Measurements from ENCODE around the gene TMEM217.
"Not testable (repeated sequence)": the region's sequence is repeated elsewhere in the genome, so short reads cannot be mapped to it uniquely, and the experiment has no call there.

Gene TMEM217

DNA sequence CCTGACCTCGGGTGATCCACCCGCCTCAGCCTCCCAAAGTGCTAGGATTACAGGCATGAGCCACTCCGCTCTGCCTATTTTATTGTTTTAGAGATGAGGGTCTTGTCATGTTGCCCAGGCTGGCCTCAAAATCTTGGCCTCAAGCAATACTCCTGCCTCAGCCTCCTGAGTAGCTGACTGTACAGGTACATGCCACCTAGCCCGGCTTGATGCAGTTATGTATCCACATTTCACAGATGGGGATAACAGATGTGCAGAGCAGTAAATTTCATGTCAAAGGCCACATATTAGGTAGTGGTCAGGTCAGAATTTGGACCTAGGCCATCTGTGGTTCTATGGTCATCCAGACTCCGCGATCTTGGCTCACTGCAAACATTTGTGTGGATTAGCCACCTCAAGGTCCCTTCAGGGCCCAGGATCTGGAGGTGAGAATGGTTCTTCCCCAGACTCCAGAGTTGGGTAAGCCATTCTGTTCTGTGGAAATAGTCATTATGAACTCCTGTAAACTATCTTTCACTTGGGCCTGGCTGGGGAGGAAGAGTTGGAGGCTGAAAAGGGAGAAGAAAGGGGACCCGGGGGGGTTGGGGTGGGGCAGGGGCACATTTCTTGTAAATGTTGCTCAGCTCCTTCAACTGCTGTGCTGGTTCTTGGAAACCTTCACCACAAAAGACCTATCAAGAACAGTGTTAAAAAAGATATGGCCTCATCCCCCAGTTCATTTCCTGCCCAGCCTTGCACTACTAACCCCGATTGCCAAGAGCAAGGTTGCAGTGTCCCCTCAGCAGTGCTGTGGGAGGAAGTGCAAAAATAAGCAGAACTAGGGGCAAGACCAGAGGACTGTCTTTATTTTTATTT, 75.0 kb downstream of the TMEM217 start:
- DNase-seq (ENCODE audit: low read depth), result peak; percentile 37

DNA sequence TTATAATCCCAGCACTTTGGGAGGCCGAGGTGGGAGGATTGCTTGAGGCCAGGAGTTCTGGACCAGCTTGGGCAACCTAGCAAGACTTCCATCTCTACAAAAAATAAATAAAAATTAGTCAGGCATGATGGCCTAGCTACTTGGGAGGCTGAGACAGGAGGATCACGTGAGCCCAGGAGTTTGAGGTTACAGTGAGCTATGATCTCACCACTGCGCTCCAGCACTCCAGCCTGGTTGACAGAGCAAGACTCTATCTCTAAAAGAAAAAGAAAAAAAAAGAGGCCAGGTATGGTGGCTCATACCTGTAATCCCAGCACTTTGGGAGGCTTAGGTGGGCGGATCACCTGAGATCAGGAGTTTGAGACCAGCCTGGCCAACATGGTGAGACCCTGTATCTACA, 77.3 kb downstream of the TMEM217 start:
- DNase-seq (ENCODE audit: low read depth), result not testable (repeated sequence)

DNA sequence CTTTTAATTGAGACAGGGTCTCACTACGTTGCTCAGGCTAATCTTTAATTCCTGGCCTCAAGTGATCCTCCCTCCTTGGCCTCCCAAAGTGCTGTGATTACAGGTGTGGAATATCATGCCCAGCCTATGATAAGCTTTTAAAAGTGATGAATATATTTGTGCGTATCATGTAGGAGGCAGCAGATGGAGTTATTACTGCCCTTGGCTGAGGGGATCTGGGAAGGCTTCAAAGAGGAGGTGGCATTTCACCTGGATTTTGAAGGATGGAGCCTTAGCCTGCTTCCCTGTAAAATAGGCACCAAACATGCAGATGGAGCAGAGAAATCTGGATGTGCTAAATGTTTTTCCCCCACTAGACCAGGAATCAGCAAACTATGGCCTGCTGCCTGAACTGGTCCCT, 77.9 kb downstream of the TMEM217 start:
- no peak for DNase-seq (ENCODE audit: low read depth)

DNA sequence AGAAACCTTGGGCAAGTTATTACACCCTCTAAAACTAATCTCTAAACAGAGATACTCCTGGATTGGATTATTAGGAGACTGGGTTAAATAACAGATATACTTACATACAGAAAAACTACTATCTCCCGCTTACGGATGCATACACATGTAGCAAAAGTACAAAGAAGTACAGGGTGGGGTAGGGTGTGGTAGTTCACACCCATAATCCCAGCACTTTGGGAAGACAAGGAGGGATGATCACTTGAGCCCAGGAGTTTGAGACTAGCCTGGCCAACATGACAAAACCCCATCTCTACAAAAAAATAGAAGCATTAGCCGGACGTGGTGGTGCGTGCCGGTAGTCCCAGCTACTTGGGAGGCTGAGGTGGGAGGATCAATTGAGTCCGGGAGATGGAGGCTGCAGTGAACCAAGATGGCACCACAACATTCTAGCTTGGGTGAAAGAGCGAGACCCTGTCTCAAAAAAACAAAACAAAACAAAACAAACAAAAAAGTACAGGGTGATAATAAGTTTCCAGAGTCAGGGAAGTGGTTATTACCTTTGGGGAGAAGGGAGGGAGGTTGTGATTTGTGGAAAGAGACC, 79.9 kb downstream of the TMEM217 start:
- no peak for DNase-seq (ENCODE audit: low read depth)

DNA sequence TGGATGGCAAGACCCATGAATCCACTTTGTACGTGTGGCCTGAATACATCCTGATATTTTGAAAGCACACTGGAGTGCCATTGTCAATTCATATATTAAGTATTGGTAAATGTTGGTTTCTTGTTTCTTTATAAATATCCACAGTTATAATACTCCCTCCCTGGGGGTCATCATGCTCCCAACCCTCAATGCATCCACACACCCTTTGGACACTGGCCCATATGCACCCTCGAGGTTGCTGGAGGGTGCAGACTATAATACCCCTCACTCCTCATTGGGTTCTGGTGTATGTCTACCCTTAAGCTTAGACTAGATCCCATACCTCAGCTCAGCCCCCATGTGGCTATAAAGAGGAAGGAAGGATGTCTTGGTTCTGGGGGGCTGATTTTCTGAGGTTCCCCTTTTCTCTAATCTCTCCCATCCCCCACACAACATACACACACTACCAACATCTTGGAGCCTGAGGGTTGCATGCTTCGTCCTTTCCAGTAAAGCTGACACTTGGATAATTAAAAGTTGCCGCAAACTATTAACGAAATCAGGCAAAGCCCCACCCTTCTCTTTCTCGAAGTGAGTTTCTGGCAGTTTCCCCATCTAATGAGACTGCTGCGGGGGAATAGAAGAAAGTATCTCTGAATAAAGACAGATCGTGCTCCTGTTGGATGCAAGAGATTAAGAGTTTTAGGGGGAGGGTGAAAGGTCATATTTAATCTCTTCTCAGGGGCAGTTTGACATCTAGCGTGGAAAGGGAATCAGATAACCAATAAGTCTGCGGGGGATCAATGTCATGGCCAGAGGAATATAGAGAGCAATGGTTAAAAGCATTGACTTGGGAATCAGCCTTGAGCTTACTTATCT, 80.6 kb downstream of the TMEM217 start:
- DNase-seq (ENCODE audit: low read depth), result no peak

DNA sequence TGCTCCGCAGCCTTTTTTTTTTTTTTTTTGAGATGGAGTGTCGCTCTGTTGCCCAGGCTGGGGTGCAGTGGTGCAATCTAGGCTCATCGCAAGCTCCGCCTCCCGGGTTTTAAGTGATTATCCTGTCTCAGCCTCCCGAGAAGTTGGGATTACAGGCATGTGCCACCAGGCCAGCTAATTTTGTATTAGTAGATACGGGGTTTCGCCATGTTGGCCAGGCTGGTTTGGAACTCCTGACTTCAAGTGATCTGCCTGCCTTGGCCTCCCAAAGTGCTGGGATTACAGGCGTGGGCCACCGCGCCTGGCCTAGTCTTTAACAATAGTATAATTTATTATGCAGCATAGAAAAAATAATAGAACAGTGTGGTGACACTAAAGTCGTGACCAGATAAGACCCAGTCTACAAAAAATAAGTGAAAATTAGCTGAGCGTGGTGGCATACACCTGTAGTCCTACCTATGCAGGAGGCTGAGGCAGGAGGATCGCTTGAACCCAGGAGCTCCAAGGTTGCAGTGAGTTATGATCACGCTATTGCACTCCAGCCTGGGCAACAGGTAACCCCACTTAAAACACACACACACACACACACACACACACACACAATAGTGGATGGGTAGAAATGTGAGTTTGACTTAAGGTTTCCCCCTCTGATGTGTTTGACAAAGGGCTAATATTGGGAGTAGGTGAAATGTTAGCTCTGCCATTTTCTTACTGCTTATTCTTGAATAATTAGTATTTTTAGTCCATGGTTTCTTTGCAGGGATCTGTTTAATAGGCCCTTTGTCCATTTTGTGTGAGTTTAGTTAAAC, 81.5 kb downstream of the TMEM217 start:
- DNase-seq (ENCODE audit: low read depth), result no peak

DNA sequence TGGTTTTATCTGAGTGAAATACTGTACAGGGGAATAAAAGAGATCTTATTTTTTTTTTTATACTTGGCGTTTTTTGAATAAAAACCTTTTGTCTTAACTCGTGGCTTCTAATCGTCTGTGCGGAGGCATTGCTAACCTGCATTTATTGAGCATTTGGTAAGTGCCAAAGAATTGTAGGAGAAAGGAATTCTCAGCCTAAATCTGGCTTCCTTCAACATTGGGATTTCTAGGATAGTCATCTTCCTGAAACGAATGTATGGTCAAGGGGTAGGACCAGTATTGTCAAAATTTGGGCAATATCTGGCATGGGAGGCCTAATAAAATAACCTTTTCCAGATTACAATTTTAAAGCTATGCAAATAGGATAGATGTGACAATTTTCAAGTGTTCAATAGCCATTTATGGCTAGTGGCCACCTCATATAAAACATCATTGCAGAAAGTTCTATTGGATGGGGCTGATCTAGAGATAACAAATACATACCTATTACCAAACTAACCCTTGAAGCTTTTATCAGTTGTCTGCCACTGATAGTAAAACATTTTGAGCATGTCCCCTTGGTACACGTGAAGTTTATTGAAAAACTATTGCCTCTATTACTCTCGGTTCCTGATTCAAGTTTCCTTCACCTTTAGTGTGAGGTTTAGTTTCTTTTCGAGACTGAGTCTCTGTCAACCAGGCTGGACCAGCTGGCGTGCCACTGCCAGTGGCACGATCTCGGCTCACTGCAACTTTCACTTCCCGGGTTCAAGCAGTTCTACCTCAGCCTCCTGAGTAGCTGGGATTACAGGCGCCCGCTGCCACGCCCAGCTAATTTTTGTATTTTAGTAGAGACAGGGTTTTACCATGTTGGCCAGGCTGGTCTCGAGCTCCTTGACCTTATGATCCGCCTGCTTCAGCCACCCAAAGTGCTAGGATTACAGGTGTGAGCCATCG, 82.3 kb downstream of the TMEM217 start:
- DNase-seq (ENCODE audit: low read depth), result no peak

DNA sequence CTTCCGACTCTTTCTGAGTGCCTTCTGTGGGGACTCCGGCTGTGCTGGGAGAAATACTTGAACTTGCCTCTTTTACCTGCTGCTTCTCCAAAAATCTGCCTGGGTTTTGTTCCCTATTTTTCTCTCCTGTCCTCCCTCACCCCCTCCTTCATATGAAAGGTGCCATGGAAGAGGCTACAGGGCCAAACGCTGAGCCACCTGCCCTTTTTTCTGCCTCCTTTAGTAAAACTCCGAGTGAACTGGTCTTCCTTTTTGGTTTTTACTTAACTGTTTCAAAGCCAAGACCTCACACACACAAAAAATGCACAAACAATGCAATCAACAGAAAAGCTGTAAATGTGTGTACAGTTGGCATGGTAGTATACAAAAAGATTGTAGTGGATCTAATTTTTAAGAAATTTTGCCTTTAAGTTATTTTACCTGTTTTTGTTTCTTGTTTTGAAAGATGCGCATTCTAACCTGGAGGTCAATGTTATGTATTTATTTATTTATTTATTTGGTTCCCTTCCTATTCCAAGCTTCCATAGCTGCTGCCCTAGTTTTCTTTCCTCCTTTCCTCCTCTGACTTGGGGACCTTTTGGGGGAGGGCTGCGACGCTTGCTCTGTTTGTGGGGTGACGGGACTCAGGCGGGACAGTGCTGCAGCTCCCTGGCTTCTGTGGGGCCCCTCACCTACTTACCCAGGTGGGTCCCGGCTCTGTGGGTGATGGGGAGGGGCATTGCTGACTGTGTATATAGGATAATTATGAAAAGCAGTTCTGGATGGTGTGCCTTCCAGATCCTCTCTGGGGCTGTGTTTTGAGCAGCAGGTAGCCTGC, 83.2 kb downstream of the TMEM217 start:
- DNase-seq (ENCODE audit: low read depth), result no peak

DNA sequence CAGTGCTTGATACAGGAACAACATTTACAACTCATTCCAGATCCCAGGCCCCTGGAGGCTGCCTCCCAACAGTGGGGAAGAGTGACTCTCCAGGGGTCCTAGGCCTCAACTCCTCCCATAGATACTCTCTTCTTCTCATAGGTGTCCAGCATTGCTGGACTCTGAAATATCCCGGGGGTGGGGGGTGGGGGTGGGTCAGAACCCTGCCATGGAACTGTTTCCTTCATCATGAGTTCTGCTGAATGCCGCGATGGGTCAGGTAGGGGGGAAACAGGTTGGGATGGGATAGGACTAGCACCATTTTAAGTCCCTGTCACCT, 83.8 kb downstream of the TMEM217 start:
- DNase-seq (ENCODE audit: low read depth), result no peak

DNA sequence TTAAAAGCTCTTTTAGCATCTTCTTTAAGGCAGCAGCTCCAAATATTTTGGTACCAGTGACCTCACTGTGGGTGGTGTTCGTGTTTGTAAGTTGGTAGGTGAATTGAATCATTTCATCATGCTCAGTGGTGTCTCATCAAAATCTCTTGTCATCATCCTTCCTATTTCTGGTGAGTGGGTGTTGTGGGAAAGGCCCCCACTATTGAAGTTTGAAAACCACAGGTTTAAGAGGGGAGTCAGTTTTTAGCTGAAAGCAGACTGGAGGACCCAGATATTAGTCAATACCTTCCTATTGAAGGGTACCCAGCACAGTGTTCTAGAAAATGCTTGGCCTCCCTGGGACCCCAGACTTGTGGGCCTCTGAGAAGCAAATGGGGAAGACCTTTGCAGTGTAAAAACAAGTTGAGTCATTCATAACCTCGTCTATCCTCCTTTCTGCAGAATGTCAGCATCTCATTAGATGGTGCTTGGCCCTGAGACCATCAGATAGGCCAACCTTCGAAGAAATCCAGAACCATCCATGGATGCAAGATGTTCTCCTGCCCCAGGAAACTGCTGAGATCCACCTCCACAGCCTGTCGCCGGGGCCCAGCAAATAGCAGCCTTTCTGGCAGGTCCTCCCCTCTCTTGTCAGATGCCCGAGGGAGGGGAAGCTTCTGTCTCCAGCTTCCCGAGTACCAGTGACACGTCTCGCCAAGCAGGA, 84.3 kb downstream of the TMEM217 start:
- peak; percentile 52 for DNase-seq (ENCODE audit: low read depth)

DNA sequence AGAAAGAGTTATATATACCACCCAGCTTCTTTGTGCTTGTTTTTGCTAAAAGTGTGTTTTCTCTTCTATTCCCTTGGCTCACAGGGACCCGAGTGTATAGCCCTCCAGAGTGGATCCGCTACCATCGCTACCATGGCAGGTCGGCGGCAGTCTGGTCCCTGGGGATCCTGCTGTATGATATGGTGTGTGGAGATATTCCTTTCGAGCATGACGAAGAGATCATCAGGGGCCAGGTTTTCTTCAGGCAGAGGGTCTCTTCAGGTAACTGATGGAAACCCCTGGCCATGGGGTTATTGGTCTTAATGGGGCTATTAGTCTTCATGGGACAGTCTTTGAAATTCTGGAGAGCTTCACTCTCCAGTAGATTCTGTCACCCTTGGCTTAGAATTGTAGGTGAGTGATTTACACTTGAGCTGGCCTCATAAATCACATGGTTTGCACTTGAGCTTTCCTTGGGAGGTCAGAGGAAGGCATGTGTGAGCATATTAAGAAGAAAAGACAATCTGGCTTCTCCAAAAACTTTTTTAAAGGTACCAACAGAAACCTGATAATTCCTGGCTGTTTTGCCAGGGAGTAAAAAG, 84.9 kb downstream of the TMEM217 start:
- DNase-seq (ENCODE audit: low read depth), result no peak

DNA sequence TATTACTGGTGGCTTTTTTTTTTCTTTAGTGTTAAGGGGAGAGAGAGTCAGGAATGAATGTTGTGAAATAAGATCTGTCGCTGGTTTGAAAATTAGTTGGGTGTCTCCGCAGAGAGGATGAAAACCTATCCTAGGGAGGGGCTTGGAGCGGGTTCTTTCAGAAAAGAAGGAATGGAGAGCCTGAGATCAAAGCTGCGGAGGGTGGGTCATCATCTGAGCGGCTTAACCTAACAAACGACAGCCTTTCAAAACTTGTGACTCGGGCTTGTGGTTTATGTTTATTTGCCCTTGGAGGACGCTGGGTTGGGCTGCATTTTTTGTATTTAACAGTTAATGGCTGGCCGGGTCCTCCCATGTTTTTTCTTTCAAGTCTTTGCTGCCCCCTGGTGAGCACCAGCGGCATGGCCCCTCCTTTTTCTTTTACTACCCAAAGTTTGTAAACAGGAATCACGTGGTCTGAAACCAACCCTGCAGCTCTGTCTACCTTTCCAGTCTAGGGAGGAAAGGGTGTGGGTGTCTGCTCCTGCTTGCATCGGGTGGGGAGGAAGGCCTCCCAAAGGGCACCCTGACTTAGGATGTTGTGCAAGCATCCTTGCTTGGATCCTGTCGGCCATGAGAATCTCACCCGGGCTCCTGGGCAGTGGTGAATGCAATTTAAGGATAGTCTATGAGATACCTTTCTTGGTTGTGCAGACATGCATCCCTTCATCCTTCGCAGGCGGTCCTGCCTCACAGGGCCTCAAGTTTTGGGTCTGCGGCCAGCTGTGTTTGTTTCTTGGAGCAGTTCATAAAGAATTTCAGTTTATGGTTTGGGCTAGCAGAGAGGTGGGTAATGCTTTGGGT, 85.8 kb downstream of the TMEM217 start:
- DNase-seq (ENCODE audit: low read depth), result peak; percentile 87

DNA sequence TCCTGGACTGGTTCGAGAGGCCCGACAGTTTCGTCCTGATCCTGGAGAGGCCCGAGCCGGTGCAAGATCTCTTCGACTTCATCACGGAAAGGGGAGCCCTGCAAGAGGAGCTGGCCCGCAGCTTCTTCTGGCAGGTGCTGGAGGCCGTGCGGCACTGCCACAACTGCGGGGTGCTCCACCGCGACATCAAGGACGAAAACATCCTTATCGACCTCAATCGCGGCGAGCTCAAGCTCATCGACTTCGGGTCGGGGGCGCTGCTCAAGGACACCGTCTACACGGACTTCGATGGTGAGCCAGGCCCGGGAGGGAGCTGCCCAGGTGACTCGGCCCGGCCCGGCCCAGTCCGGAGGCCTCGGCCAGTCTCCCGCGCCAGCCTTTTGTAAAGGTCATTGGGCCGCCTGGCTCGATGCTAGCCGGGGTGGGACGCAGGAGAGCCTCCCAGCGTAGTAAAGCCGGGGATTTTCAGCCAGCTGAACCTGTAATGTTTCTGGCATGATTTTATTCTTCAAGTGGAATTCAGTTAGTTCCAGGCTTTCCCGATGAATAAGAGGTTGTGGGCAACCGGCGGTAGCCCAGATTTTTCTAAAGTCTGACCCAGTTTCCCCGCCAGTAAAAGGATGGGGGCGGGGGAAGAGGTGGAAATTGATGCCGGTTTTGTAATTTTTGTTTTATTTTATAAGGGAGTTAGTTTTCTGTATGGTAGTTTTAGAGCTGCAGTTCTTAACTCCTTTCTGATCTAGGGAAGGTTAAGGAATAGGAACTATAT, 86.6 kb downstream of the TMEM217 start:
- no peak for DNase-seq (ENCODE audit: low read depth)

DNA sequence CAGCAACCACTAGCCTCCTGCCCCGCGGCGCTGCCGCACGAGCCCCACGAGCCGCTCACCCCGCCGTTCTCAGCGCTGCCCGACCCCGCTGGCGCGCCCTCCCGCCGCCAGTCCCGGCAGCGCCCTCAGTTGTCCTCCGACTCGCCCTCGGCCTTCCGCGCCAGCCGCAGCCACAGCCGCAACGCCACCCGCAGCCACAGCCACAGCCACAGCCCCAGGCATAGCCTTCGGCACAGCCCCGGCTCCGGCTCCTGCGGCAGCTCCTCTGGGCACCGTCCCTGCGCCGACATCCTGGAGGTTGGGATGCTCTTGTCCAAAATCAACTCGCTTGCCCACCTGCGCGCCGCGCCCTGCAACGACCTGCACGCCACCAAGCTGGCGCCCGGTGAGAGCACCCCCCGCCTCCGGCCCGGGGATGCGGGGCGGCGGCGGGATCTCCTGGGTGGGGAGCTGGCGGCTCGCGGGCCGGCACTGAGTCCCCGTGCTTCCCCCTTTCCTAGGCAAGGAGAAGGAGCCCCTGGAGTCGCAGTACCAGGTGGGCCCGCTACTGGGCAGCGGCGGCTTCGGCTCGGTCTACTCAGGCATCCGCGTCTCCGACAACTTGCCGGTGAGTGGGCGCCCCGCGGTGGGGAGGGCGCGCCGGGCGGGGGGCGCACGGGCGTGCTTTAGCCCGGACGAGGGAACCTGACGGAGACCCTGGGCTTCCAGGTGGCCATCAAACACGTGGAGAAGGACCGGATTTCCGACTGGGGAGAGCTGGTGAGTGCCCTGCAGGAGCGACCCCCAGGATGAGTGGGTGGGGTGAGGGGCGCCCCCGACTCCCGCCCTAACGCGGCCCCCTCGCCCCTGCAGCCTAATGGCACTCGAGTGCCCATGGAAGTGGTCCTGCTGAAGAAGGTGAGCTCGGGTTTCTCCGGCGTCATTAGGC, 87.4 kb downstream of the TMEM217 start:
- DNase-seq (ENCODE audit: low read depth), result no peak

DNA sequence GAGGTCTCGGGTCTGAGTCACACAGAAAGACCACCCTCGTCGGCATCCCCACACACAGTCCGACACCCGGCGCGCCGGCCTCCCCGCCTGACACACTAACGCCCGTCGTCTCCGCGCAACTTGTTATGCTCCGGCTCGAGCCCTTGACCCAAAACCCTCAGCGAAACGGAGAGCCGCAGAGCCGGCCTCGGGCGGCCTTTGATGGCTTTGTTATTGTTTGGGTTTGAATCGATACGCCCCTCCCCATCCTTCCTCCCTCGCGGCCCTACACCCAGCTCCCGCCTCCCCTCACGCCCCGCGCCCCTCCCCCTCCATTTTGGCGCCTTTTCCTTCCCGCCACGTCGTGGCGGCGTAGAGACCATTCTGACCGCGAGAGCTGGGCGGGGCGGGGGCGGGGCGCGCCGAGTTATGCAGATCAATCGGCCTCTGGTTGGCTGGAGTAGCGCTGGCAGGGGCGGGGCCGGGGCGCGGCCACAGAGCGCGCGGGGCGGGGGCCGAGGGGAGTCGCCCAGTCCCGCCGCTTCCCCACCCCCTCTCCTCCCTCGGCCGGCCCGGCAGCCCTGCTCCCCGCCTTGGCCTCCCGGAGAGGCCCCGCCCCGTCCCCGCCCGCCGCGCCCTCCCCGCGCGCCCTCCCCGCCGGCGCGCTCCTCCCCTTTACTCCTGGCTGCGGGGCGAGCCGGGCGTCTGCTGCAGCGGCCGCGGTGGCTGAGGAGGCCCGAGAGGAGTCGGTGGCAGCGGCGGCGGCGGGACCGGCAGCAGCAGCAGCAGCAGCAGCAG, 88.3 kb downstream of the TMEM217 start, which contains the start of gene PIM1:
Gene PIM1, plus strand, starts transcription at position 657 of the 777 bp plus-strand sequence. CDS start 424 bp downstream, outside the sequence.
- DNase-seq (ENCODE audit: low read depth), result peak; percentile 99
